Common myeloid progenitor, CD34-positive (primary cell): ENCODE data around the gene KRT5.

ENCODE experiments used
- CTCF ChIA-PET: fragments of 350-600 bp; sonication (Branson Sonifier 250); formaldehyde crosslinking; loops from one replicate; lab custom pipeline; 2021; ENCODE audit warnings: antibody characterized with exemption; lab: Charles Lee
- POLR2A ChIA-PET: fragments of 350-600 bp; sonication (Branson Sonifier 250); formaldehyde crosslinking; loops from one replicate; lab custom pipeline; 2021; ENCODE audit warnings: antibody characterized with exemption; lab: Charles Lee
- DNase-seq, 3 donors: peaks; one replicate each; pipeline versions ENCODE4 v3.0.0 to v3.0.0-alpha.2; 2013
- H3K27ac ChIP-seq, 2 experiments: 1 replicate in 1 of 2; 2 replicates in 1 of 2; pipeline ENCODE4 v1.7.0; 2013; ENCODE audit warnings: inconsistent platforms in 2 of 2, low read length in 2 of 2, mild to moderate bottlenecking in 2 of 2, low read depth in 1 of 2, moderate library complexity in 1 of 2; ENCODE audit not compliant: severe bottlenecking in 2 of 2, insufficient read depth in 1 of 2, poor library complexity in 1 of 2
- H3K27me3 ChIP-seq, 5 experiments: replicated peaks in 2 of 5; 1 replicate in 3 of 5; 2 replicates in 2 of 5; pipeline versions ENCODE4 v1.6.1 to v1.7.0; 2013; ENCODE audit warnings: low read length in 4 of 5, mild to moderate bottlenecking in 2 of 5, moderate library complexity in 2 of 5, inconsistent platforms in 1 of 5; ENCODE audit not compliant: insufficient read depth in 5 of 5, control insufficient read depth in 4 of 5
- H3K36me3 ChIP-seq, 4 experiments: 1 replicate in 2 of 4; 2 replicates in 2 of 4; pipeline versions ENCODE4 v1.6.1 to v1.7.0; 2013; ENCODE audit warnings: low read length in 3 of 4, control low read depth in 1 of 4, mild to moderate bottlenecking in 1 of 4; ENCODE audit not compliant: control insufficient read depth in 4 of 4, insufficient read depth in 4 of 4
- H3K4me1 ChIP-seq, 4 experiments: 1 replicate in 3 of 4; 2 replicates in 1 of 4; pipeline versions ENCODE4 v1.6.1 to v1.7.1; 2013; ENCODE audit warnings: low read length in 3 of 4, mild to moderate bottlenecking in 3 of 4, control low read depth in 1 of 4, inconsistent platforms in 1 of 4, moderate library complexity in 1 of 4; ENCODE audit not compliant: control insufficient read depth in 4 of 4, insufficient read depth in 4 of 4; ENCODE audit errors: control extremely low read depth in 1 of 4
- H3K4me3 ChIP-seq, 7 experiments: 1 replicate in 4 of 7; 2 replicates in 3 of 7; pipeline versions ENCODE4 v1.5.1 to v1.7.0; 2013; ENCODE audit warnings: mild to moderate bottlenecking in 7 of 7, low read length in 6 of 7, moderate library complexity in 6 of 7, inconsistent platforms in 2 of 7, low read depth in 2 of 7, control low read depth in 1 of 7; ENCODE audit not compliant: insufficient read depth in 4 of 7, control insufficient read depth in 1 of 7; ENCODE audit errors: extremely low read depth in 1 of 7
- H3K9me3 ChIP-seq, 5 experiments: 1 replicate in 4 of 5; 2 replicates in 1 of 5; pipeline versions ENCODE4 v1.6.1 to v1.7.1; 2013; ENCODE audit warnings: low read length in 4 of 5, mild to moderate bottlenecking in 2 of 5, inconsistent platforms in 1 of 5, low read depth in 1 of 5, moderate library complexity in 1 of 5; ENCODE audit not compliant: control insufficient read depth in 4 of 5, insufficient read depth in 2 of 5; ENCODE audit errors: control extremely low read depth in 1 of 5
- WGBS: methylation state at CpG from one replicate; pipeline ENCODE4 v1.1.5; 2013; ENCODE audit not compliant: insufficient coverage; 5-methylcytosine and 5-hydroxymethylcytosine counted together

Gene KRT5

DNA sequence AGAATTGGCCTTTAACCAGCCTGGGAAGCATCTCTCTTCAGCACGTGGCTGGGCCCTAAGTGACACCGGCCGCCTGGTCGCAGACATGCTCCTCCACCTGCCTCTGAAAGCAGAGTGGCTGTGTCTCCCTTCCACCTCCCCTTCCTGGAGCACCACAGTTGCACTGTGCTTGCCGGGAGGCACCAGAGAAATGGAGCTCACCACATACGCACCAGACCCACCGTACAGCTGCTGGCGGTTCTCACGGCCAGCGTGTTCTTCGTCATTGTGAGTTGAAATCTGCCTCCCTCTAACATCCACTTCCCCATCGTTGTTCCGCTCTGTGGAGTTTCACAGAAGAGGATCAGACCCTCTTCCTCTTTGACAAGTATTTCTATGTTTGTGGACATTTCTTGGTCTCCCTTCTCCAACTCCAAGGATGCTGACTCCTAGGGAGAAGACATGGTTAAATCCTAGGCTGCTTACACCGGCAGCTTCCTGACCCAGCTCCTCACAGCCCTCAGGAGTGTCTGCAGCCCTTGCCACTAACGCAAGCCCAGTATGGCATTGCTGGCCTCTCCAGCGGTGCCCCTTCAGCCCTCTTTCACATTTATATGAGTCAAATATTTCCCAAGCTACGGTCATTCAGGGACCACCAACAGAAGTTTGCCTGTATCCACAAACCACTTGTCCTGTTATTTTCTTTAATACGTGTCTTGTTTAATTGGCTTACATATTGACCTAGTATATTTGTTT is 11.5 kb upstream of the KRT5 start:
- H3K27ac ChIP-seq: no peak overlapping the region
- no peaks in the 10 kb centered on the region for H3K36me3 ChIP-seq
- 69% methylated on average over 13 of the region's 18 CpGs for WGBS
- ChIA-PET POLR2A (no interaction called here), CTCF (interaction anchor here (0.6 to 1.4 kb wide), 2 partner anchors 8 to 12 kb away, joined by 3 read pairs; no protein-coding TSS in a partner anchor)
- DNase-seq: peak in 2 of 3 donors; percentile 6 to 33
- H3K4me1 ChIP-seq: no peaks in the 10 kb centered on the region
- no peak overlapping the region for H3K4me3 ChIP-seq
- H3K9me3 ChIP-seq: no peaks in the 10 kb centered on the region
- peaks cover 0 to 5% (median 0%) of the 10 kb centered on the region in 5 experiments for H3K27me3 ChIP-seq

DNA sequence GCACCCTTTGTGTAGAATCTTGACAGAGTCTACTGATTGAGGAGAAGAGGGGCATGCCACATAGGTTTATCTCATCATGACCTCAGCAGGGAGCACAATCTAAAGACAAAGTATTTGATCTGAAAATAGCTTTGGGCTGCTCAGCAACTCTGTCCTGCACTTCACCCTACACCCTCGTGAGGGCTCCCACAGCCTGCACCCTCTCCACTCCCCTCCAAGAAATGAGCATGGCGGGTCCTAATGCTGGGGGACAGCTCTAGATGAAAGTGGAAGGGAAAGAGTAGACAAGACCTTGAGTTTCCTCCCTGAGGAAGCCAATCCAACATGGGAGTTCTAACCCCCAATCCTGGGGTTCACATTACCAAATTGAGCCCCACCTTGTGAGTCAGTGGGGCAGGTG is 10.7 kb upstream of the KRT5 start:
- no peaks in the 10 kb centered on the region for H3K4me1 ChIP-seq
- 100% methylated on average over 1 of the region's 2 CpGs for WGBS
- H3K36me3 ChIP-seq: no peaks in the 10 kb centered on the region
- H3K9me3 ChIP-seq: no peaks in the 10 kb centered on the region
- POLR2A ChIA-PET: no interaction called here
- H3K27ac ChIP-seq: no peak overlapping the region
- no peak overlapping the region for H3K4me3 ChIP-seq
- no peak for DNase-seq
- H3K27me3 ChIP-seq: peaks cover 0 to 9% (median 0%) of the 10 kb centered on the region in 5 experiments
- CTCF ChIA-PET: no interaction called here

DNA sequence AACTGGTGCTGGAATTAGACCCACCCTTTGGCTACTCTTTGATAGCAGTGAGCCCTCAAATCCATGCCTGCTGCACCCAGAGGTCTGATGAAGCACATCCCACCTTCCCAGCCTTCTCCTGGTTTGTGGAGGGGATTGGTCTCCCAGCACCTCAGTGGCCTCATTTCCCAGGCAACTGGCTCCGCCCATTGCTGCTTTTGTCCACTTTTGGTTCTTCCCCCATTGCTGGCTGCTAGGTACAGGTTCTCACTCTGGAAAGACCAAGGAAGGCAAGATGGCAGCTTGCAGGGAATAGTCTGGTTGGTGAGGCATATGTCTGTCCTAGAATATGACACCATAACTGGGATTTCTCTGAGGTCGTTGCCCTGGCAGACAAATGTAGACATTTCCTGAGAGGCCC is 10.2 kb upstream of the KRT5 start:
- DNase-seq: no peak
- Histone ChIP-seq H3K36me3 (no peaks in the 10 kb centered on the region), H3K27ac (no peak overlapping the region), H3K9me3 (no peaks in the 10 kb centered on the region), H3K4me1 (no peaks in the 10 kb centered on the region), H3K27me3 (peaks cover 0 to 9% (median 0%) of the 10 kb centered on the region in 5 experiments), H3K4me3 (no peak overlapping the region)
- ChIA-PET POLR2A (no interaction called here), CTCF (no interaction called here)
- WGBS: 91% methylated on average over 1 of the region's 2 CpGs

DNA sequence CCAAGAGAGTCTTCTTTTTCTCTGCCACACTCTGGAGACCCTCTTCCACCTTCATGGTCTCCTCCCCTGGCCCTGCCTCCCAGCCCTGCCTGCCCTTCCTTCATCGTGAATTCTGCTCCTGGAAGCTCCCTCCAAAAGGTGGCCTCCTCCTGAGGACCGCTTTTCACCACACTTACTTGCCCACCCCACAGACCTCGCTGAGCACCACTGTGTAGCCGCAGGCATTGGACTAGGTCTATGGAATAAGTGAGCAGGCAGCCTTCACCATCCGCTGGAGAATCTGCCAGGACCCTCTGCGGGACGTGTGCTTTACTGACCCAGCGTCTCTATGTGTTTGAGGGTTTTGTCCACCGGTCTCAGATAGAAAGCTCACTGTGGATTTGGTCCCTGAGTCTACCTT is 9.7 kb upstream of the KRT5 start:
- Histone ChIP-seq H3K9me3 (no peaks in the 10 kb centered on the region), H3K4me3 (no peak overlapping the region), H3K4me1 (no peaks in the 10 kb centered on the region), H3K36me3 (no peaks in the 10 kb centered on the region), H3K27me3 (peaks cover 0 to 9% (median 0%) of the 10 kb centered on the region in 5 experiments), H3K27ac (no peak overlapping the region)
- ChIA-PET CTCF (no interaction called here), POLR2A (no interaction called here)
- WGBS: 83% methylated on average over 8 of the region's 9 CpGs
- DNase-seq: no peak

DNA sequence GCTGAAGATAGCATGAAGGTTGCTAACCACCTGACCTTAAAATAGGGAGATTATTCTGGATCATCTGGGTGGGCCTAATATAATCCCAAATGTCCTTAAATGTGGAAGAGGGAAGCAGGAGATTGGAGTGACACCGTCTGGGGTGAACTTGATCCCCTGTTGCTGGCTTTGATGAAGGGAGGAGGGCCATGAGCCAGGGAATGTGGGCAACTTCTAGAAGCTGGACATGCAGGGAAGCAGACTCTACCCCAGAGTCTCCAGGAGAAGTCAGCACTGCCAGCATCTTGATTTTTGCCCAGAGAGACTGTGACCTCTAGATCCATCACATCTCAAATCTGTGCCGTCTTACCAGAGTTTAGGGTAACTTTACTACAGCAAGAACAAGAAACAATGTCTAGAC is 9.2 kb upstream of the KRT5 start:
- 100% methylated on average over 1 of the region's 2 CpGs for WGBS
- H3K4me3 ChIP-seq: no peak overlapping the region
- ChIA-PET POLR2A (no interaction called here), CTCF (interaction anchor here (1.3 kb wide), 1 partner anchor 54 kb away, joined by 4 read pairs; no protein-coding TSS in a partner anchor)
- no peaks in the 10 kb centered on the region for H3K9me3 ChIP-seq
- H3K27me3 ChIP-seq: peaks cover 0 to 9% (median 0%) of the 10 kb centered on the region in 5 experiments
- no peaks in the 10 kb centered on the region for H3K36me3 ChIP-seq
- no peak for DNase-seq
- H3K27ac ChIP-seq: no peak overlapping the region
- no peaks in the 10 kb centered on the region for H3K4me1 ChIP-seq

DNA sequence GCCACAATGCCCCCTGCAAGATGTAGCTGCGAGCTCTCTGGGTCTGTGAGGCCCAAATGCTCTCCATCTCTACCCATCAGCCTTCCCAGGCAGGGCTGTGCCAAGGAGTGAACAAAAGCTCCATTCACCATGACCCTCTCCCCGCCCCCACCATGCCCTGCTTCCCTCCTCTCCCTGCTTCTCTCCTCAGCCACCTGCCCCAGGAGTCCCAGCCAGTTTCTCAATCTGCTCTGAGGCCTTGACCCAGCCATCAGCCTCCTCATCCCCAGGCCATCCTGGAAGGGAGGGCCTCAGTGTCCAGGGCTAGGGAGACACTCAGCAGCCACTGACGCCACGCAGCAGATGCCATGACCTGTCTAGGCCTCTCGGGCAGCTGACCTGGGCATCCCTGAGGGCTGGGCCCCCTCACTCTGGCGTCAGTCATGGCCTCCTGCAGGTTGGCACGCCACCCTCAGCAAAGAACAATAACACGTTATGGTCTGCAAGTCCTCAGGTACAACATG is 8.5 kb upstream of the KRT5 start:
- Histone ChIP-seq H3K27ac (no peak overlapping the region), H3K4me1 (no peaks in the 10 kb centered on the region), H3K36me3 (no peaks in the 10 kb centered on the region), H3K9me3 (no peaks in the 10 kb centered on the region), H3K4me3 (no peak overlapping the region), H3K27me3 (peaks cover 0 to 9% (median 0%) of the 10 kb centered on the region in 5 experiments)
- DNase-seq: no peak
- ChIA-PET POLR2A (no interaction called here), CTCF (interaction anchor here (1.3 kb wide), 1 partner anchor 54 kb away, joined by 4 read pairs; no protein-coding TSS in a partner anchor)
- WGBS: 98% methylated on average over 8 of the region's 8 CpGs

DNA sequence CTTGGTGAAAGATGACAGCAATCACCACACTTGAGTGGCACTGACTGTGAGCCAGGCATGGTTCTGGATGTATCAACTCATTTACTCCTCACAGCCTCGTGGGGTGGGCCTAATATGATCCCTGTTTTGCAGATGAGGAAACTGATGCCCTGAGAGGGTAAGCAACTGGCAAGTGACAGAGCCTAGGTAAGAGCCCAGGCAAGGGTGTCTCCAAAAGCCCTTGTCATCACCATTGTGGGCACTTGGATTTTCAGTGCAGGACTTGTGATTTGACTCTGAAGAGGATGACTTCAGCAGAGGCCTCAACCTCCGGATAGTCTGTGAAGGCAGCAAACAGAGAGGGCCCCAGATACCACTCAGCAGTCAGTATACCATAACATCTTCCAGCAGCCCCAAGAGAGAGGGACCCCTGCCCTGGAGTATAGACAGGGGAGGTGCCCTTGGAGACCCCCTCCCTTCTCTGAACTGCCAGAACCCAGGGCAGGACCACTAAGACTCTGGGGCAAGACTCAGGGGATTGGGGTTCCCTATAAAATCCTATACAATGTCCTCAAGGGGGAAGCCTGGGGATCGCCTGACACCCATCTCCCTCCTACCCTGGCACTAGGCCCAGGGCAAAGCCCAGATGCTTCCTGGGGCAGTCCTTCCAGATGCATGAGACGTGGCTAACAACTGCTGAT is 7.1 kb upstream of the KRT5 start:
- Histone ChIP-seq H3K27ac (no peak overlapping the region), H3K36me3 (no peaks in the 10 kb centered on the region), H3K9me3 (no peaks in the 10 kb centered on the region), H3K4me1 (no peaks in the 10 kb centered on the region), H3K27me3 (peaks cover 0 to 11% (median 4%) of the 10 kb centered on the region in 5 experiments), H3K4me3 (no peak overlapping the region)
- ChIA-PET CTCF (no interaction called here), POLR2A (no interaction called here)
- 46% methylated on average over 2 of the region's 4 CpGs for WGBS
- no peak for DNase-seq
